Heart left ventricle (tissue), 13 donors: ENCODE measurements around the gene PABPN1L.

Experiments
- CTCF ChIP-seq, 12 donors: fragments of 200-600 bp; sonication (generic) in 4 of 12; IDR thresholded peaks; one replicate each; pipeline versions ENCODE4 v1.5.0 to v1.8.0; 2018 to 2022; ENCODE audit warnings: antibody characterized with exemption in 12 of 12, mild to moderate bottlenecking in 5 of 12
- POLR2A ChIP-seq, 2 donors: fragments of 450-650 bp; IDR thresholded peaks; one replicate each; pipeline ENCODE4 v1.6.1; 2017; ENCODE audit warnings: antibody characterized with exemption in 2 of 2, mild to moderate bottlenecking in 2 of 2, moderate library complexity in 2 of 2
- donor health status: ischemic (EF 13 %, LVEDD 7.1; RV severe dilation, severe dysfunction).
- donor health status: DM: no; HTN: yes; CAD: no.
- donor health status: DM: no; HTN: no; CAD: no.
- donor health status: ischemic (EF 25% LVEDD 6.9; RV normal size, moderate dysfunction).
- donor health status: ischemic (EF 25% LVEDD 5.7; RV mildly dilated, moderate dysfunction).
- donor health status: ischemic (EF 35%, LVEDD 5.7; RV mildly dilated, moderate dysfunction).
- donor health status: nonischemic (EF 11% LVEDD 7.7; RV severe dilation, severe dysfunction).
- donor health status: DM: yes; HTN: yes; CAD: no.
- donor health status: PGD.
- donor health status: ischemic (EF 29% LVEDD 5.4; RV normal size, mild dysfunction).
- donor health status: nonischemic (EF 23%, LVEDD 6.1; RV moderate dilation, normal function).

- TF ChIP-seq CTCF (IDR thresholded peaks at IDR 0.05) (no peak), POLR2A (IDR thresholded peaks at IDR 0.05) (no peak)
Measured at GRCh38 chr16:88850531-88851199, 15.8 kb downstream of the PABPN1L start.
